ENCODE data around the gene SDR9C7.
"Not testable (repeated sequence)": the region's sequence is repeated elsewhere in the genome, so short reads cannot be mapped to it uniquely, and the experiment has no call there.

Gene SDR9C7

GRCh38 chr12:56916996-56917333 is 17.2 kb downstream of the SDR9C7 start:
- no peak for DNase-seq (ENCODE audit: low read depth)
- TF ChIP-seq CTCF (conservative IDR thresholded peaks at IDR 0.05; ENCODE audit: low read depth, low read length), result no peak
- H3K4me3 ChIP-seq (ENCODE audit: low read length), result no peak overlapping the region

GRCh38 chr12:56916296-56916995 is 17.8 kb downstream of the SDR9C7 start:
- no peak for DNase-seq (ENCODE audit: low read depth)
- H3K4me3 ChIP-seq (ENCODE audit: low read length), result no peak overlapping the region
- no peak for TF ChIP-seq CTCF (conservative IDR thresholded peaks at IDR 0.05; ENCODE audit: low read depth, low read length)

GRCh38 chr12:56914724-56915123 is 19.5 kb downstream of the SDR9C7 start:
- no peak for DNase-seq (ENCODE audit: low read depth)
- no peak overlapping the region for H3K4me3 ChIP-seq (ENCODE audit: low read length)
- TF ChIP-seq CTCF (conservative IDR thresholded peaks at IDR 0.05; ENCODE audit: low read depth, low read length), result no peak

- H3K4me3 ChIP-seq (ENCODE audit: low read length), result no peak overlapping the region
- no peak for TF ChIP-seq CTCF (conservative IDR thresholded peaks at IDR 0.05; ENCODE audit: low read depth, low read length)
- no peak for DNase-seq (ENCODE audit: low read depth)
Measured at GRCh38 chr12:56914256-56914655, 20.0 kb downstream of the SDR9C7 start.

GRCh38 chr12:56909403-56909802 is 24.8 kb downstream of the SDR9C7 start:
- H3K4me3 ChIP-seq (ENCODE audit: low read length); DNase-seq (ENCODE audit: low read depth): not testable (repeated sequence)

- no peak for TF ChIP-seq CTCF (conservative IDR thresholded peaks at IDR 0.05; ENCODE audit: low read depth, low read length)
- no peak overlapping the region for H3K4me3 ChIP-seq (ENCODE audit: low read length)
- DNase-seq (ENCODE audit: low read depth), result no peak
Measured at GRCh38 chr12:56908136-56908535, 26.1 kb downstream of the SDR9C7 start.

GRCh38 chr12:56905852-56906251 is 28.4 kb downstream of the SDR9C7 start:
- no peak overlapping the region for H3K4me3 ChIP-seq (ENCODE audit: low read length)
- no peak for DNase-seq (ENCODE audit: low read depth)
- TF ChIP-seq CTCF (conservative IDR thresholded peaks at IDR 0.05; ENCODE audit: low read depth, low read length), result no peak

Measured in retinal pigment epithelial cell (primary cell).